ENCODE measurements around the gene STK38L. TPM values are rescaled to one million over a fixed set of nuclear protein-coding genes. Genes with fewer than 3 reads are reported as not detected.

The STK38L gene
- total and polyA plus RNA-seq, 2 of the 8 experiments (the other 6 are each of a cell fraction or from before 2014, with no cell fraction given), result 8.1 to 63.6 TPM

DNA sequence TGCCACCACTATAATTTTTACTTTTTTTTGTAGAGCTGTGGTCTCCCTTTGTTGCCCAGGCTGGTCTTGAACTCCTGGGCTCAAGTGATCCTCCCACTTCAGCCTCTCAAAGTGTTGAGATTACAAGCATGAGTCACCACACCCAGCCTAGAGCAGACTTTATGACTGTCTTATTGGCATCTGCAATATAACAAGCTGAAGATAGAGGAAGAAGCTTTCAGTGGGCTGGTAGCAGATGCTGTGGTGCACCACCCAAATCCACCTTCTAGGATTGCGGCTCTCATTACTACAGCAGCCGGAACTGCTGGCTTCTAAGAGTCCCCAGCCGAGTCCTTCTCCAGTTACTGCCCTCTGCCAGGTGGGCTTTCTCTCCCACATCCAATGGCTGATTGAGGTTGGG lies 7.6 kb upstream of the STK38L start:
- Histone ChIP-seq H3K4me2 (ENCODE audit: insufficient read depth in 1 of 2, low read depth in 2 of 2, low read length in 2 of 2) (no peak overlapping the region), H2BK5ac (ENCODE audit: low read depth, low read length) (no peak overlapping the region), H3K56ac (replicated peaks; ENCODE audit: insufficient read length, low read depth, low read length) (no peak overlapping the region), H2BK15ac (ENCODE audit: low read length) (no peak overlapping the region), H4K5ac (ENCODE audit: insufficient read length, low read depth, low read length) (no peak overlapping the region), H2BK20ac (ENCODE audit: low read length) (no peak overlapping the region), H3K18ac (ENCODE audit: extremely low read depth, low read length) (no peak overlapping the region), H3K36me3 (ENCODE audit: control insufficient read depth in 2 of 4, insufficient read depth in 4 of 4, low read length in 3 of 4) (no peaks in the 10 kb centered on the region), H3K23me2 (ENCODE audit: low read depth, low read length) (no peaks in the 10 kb centered on the region), H3K4ac (replicated peaks; ENCODE audit: insufficient read length, low read depth, low read length) (no peak overlapping the region), H3K14ac (ENCODE audit: insufficient read length) (no peak overlapping the region), H3K4me3 (ENCODE audit: extremely low read depth in 1 of 4, insufficient read depth in 2 of 4, low read depth in 3 of 4, low read length in 4 of 4) (no peak overlapping the region), H4K20me1 (replicated peaks in 1 of 2; ENCODE audit: control insufficient read depth in 1 of 2, insufficient read depth in 2 of 2, low read length in 2 of 2) (no peaks in the 10 kb centered on the region), H2AFZ (ENCODE audit: low read length) (no peak overlapping the region; the same call in 1 of the 2 replicates), H3K23ac (ENCODE audit: insufficient read length) (no peak overlapping the region), H2AK5ac (ENCODE audit: low read depth, low read length) (no peak overlapping the region), H4K8ac (ENCODE audit: extremely low read depth, insufficient read depth, low read length) (no peak overlapping the region), H4K91ac (replicated peaks; ENCODE audit: insufficient read length, low read length) (no peak overlapping the region), H3K27ac (ENCODE audit: low read depth, low read length) (no peak overlapping the region), H3K9me3 (ENCODE audit: insufficient read depth in 2 of 2, low read depth in 1 of 2, low read length in 1 of 2) (no peaks in the 10 kb centered on the region), H3K9ac (replicated peaks in 1 of 4; ENCODE audit: extremely low read depth in 1 of 4, low read depth in 3 of 4, low read length in 3 of 4) (no peak overlapping the region), H3K79me1 (ENCODE audit: low read depth, low read length) (no peaks in the 10 kb centered on the region), H3K79me2 (ENCODE audit: control insufficient read depth in 1 of 2, insufficient read depth in 2 of 2, low read length in 2 of 2) (no peaks in the 10 kb centered on the region), H3K27me3 (replicated peaks in 1 of 4; ENCODE audit: control insufficient read depth in 3 of 4, extremely low read depth in 1 of 4, insufficient read depth in 3 of 4, low read length in 3 of 4) (no peaks in the 10 kb centered on the region), H2BK12ac (ENCODE audit: low read depth, low read length) (no peak overlapping the region), H3K4me1 (replicated peaks in 1 of 4; ENCODE audit: control insufficient read depth in 3 of 4, insufficient read depth in 4 of 4, low read length in 3 of 4) (no peaks in the 10 kb centered on the region), H2BK120ac (replicated peaks; ENCODE audit: low read depth, low read length) (no peak overlapping the region)
- TF ChIP-seq TAF7 (optimal IDR thresholded peaks at IDR 0.05; ENCODE audit: borderline replicate concordance, low read depth, low read length), result no peak
- no peak for TF ChIP-seq ASH2L (IDR thresholded peaks at IDR 0.05; ENCODE audit: low read length)
- TF ChIP-seq HDAC2 (IDR thresholded peaks at IDR 0.05; ENCODE audit: borderline replicate concordance in 1 of 2, low read depth in 2 of 2, low read length in 2 of 2), result no peak
- TF ChIP-seq SP1 (IDR thresholded peaks at IDR 0.05; ENCODE audit: low read depth, low read length), result no peak
- no peak for TF ChIP-seq TAF1 (IDR thresholded peaks at IDR 0.05; ENCODE audit: low read depth, low read length)
- TF ChIP-seq, protein P1, sequence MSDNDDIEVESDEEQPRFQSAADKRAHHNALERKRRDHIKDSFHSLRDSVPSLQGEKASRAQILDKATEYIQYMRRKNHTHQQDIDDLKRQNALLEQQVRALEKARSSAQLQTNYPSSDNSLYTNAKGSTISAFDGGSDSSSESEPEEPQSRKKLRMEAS (IDR thresholded peaks at IDR 0.05), result no peak
- TF ChIP-seq NRF1 (IDR thresholded peaks at IDR 0.05; ENCODE audit: low read depth, low read length), result no peak
- CTCF ChIA-PET (ENCODE audit: partially characterized antibody), result interaction anchor here (0.9 to 1.4 kb wide), 3 partner anchors 69 to 148 kb away, joined by 3 to 4 read pairs (median 4); no protein-coding TSS in a partner anchor
- no peak for FAIRE-seq
- no peak for DNase-seq (ENCODE audit: low read depth in 1 of 2, low spot score in 2 of 2)
- POLR2A ChIA-PET (ENCODE audit: partially characterized antibody), result interaction anchor here (0.7 to 1.4 kb wide), 2 partner anchors 12 to 96 kb away, joined by 3 read pairs; partner anchors contain the start of gene BMAL2
- 80% methylated on average over 3 of the region's 3 CpGs; no CpG with 5 or more reads in 1 of the 2 experiments for WGBS, 2 experiments (ENCODE audit: extremely low coverage in 1 of 2, insufficient coverage in 1 of 2, insufficient read length in 1 of 2, insufficient replicate concordance in 2 of 2, low coverage in 1 of 2, low lambda C conversion rate in 2 of 2, missing lambda C conversion rate in 1 of 2)

All from H1 (cell line).